ENCODE measurements around the gene TP53TG5.

GRCh38 chr20:45420125-45420524 lies 42.0 kb upstream of the TP53TG5 start:
- TF ChIP-seq, protein P1, sequence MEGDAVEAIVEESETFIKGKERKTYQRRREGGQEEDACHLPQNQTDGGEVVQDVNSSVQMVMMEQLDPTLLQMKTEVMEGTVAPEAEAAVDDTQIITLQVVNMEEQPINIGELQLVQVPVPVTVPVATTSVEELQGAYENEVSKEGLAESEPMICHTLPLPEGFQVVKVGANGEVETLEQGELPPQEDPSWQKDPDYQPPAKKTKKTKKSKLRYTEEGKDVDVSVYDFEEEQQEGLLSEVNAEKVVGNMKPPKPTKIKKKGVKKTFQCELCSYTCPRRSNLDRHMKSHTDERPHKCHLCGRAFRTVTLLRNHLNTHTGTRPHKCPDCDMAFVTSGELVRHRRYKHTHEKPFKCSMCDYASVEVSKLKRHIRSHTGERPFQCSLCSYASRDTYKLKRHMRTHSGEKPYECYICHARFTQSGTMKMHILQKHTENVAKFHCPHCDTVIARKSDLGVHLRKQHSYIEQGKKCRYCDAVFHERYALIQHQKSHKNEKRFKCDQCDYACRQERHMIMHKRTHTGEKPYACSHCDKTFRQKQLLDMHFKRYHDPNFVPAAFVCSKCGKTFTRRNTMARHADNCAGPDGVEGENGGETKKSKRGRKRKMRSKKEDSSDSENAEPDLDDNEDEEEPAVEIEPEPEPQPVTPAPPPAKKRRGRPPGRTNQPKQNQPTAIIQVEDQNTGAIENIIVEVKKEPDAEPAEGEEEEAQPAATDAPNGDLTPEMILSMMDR (IDR thresholded peaks at IDR 0.05), result no peak
- TF ChIP-seq POLR2A (IDR thresholded peaks at IDR 0.05), result no peak

All from lower leg skin (tissue), 3 donors.